ENCODE data around the gene RHOB.
"Not testable (repeated sequence)": the region's sequence is repeated elsewhere in the genome, so short reads cannot be mapped to it uniquely, and the experiment has no call there.

The RHOB gene

GRCh38 chr2:20476481-20476880 lies 29.6 kb downstream of the RHOB start:
- no peak for DNase-seq (ENCODE audit: low read depth)

- no peak for DNase-seq (ENCODE audit: low read depth)
These were observed 30.1 kb downstream of the RHOB start for GRCh38 chr2:20476950-20477349.

GRCh38 chr2:20478961-20479360 lies 32.1 kb downstream of the RHOB start:
- no peak for DNase-seq (ENCODE audit: low read depth)

GRCh38 chr2:20479835-20480234 lies 33.0 kb downstream of the RHOB start:
- no peak for DNase-seq (ENCODE audit: low read depth)

GRCh38 chr2:20480913-20481312 lies 34.0 kb downstream of the RHOB start:
- no peak for DNase-seq (ENCODE audit: low read depth)

GRCh38 chr2:20481798-20482405 lies 35.0 kb downstream of the RHOB start:
- no peak for DNase-seq (ENCODE audit: low read depth)

GRCh38 chr2:20482725-20483124 lies 35.9 kb downstream of the RHOB start:
- DNase-seq (ENCODE audit: low read depth): no peak

GRCh38 chr2:20483194-20483895 lies 36.5 kb downstream of the RHOB start:
- DNase-seq (ENCODE audit: low read depth): no peak

GRCh38 chr2:20484034-20484617 lies 37.3 kb downstream of the RHOB start:
- DNase-seq (ENCODE audit: low read depth): no peak

GRCh38 chr2:20484810-20485611 lies 38.1 kb downstream of the RHOB start:
- no peak for DNase-seq (ENCODE audit: low read depth)

- no peak for DNase-seq (ENCODE audit: low read depth)
These were observed 38.9 kb downstream of the RHOB start for GRCh38 chr2:20485612-20486388.

GRCh38 chr2:20486571-20486970 lies 39.7 kb downstream of the RHOB start:
- no peak for DNase-seq (ENCODE audit: low read depth)

- no peak for DNase-seq (ENCODE audit: low read depth)
These were observed 40.1 kb downstream of the RHOB start for GRCh38 chr2:20487030-20487391.

- DNase-seq (ENCODE audit: low read depth): no peak
These were observed 40.7 kb downstream of the RHOB start for GRCh38 chr2:20487392-20488174.

- no peak for DNase-seq (ENCODE audit: low read depth)
These were observed 41.3 kb downstream of the RHOB start for GRCh38 chr2:20488201-20488641.

GRCh38 chr2:20488782-20489181 lies 41.9 kb downstream of the RHOB start:
- DNase-seq (ENCODE audit: low read depth): no peak

- DNase-seq (ENCODE audit: low read depth): no peak
These were observed 43.7 kb downstream of the RHOB start for GRCh38 chr2:20490300-20491181.

- no peak for DNase-seq (ENCODE audit: low read depth)
These were observed 45.1 kb downstream of the RHOB start for GRCh38 chr2:20491739-20492531.

- not testable (repeated sequence) for DNase-seq (ENCODE audit: low read depth)
These were observed 46.2 kb downstream of the RHOB start for GRCh38 chr2:20493095-20493494.
